T47D (cell line): ENCODE measurements around the gene EPYC.

Source experiments
- DNase-seq, 2 experiments: peaks; one replicate each; pipeline versions ENCODE4 v3.0.0 to v3.0.0-alpha.2; 2011 to 2012; ENCODE audit warnings: low read depth in 1 of 2, low spot score in 1 of 2
- JUND ChIP-seq: IDR thresholded peaks from 2 replicates; pipeline ENCODE4 v1.6.1; 2012; ENCODE audit warnings: low read depth
- in situ Hi-C: cut with HindIII; loops from 2 replicates; pipeline ENCODE4 v1.10.0; 2016; ENCODE audit warnings: low sequenced_read_pairs, low pct_unique_long_range_greater_than_20kb

The EPYC gene

GRCh38 chr12:90939382-90939781 is 65.4 kb downstream of the EPYC start:
- TF ChIP-seq JUND = no peak
- DNase-seq = no peak
- in situ Hi-C loops = no loop called here

- DNase-seq = no peak
- TF ChIP-seq JUND = no peak
Measured at GRCh38 chr12:90938451-90938850, 66.3 kb downstream of the EPYC start.

GRCh38 chr12:90937651-90938050 is 67.1 kb downstream of the EPYC start:
- in situ Hi-C loops = no loop called here
- no peak for DNase-seq
- no peak for TF ChIP-seq JUND

More at GRCh38 chr12:90938451-90938850, 66.3 kb downstream of the EPYC start:
- in situ Hi-C loops = no loop called here

- DNase-seq = no peak
- no peak for TF ChIP-seq JUND
- in situ Hi-C loops = no loop called here
Measured at GRCh38 chr12:90936230-90937005, 68.4 kb downstream of the EPYC start.

- no peak for TF ChIP-seq JUND
- in situ Hi-C loops = no loop called here
- no peak for DNase-seq
Measured at GRCh38 chr12:90925562-90925961, 79.2 kb downstream of the EPYC start.

- TF ChIP-seq JUND = no peak
Measured at GRCh38 chr12:90924406-90924805, 80.4 kb downstream of the EPYC start.

GRCh38 chr12:90922145-90922627 is 82.6 kb downstream of the EPYC start:
- no peak for TF ChIP-seq JUND
- in situ Hi-C loops = no loop called here
- DNase-seq = no peak

More at GRCh38 chr12:90924406-90924805, 80.4 kb downstream of the EPYC start:
- in situ Hi-C loops = no loop called here
- DNase-seq = no peak

- in situ Hi-C loops = no loop called here
- no peak for DNase-seq
- TF ChIP-seq JUND = no peak
Measured at GRCh38 chr12:90921536-90921935, 83.2 kb downstream of the EPYC start.

- in situ Hi-C loops = no loop called here
- DNase-seq = no peak
- TF ChIP-seq JUND = no peak
Measured at GRCh38 chr12:90920222-90920621, 84.5 kb downstream of the EPYC start.

- in situ Hi-C loops = no loop called here
- no peak for TF ChIP-seq JUND
Measured at GRCh38 chr12:90917431-90917830, 87.3 kb downstream of the EPYC start.

GRCh38 chr12:90916516-90916915 is 88.3 kb downstream of the EPYC start:
- TF ChIP-seq JUND = no peak
- in situ Hi-C loops = no loop called here
- DNase-seq = no peak

More at GRCh38 chr12:90917431-90917830, 87.3 kb downstream of the EPYC start:
- no peak for DNase-seq

- no peak for DNase-seq
- no peak for TF ChIP-seq JUND
- in situ Hi-C loops = no loop called here
Measured at GRCh38 chr12:90915353-90915752, 89.4 kb downstream of the EPYC start.
